ENCODE data around the gene RNU5B-1. TPM values are rescaled to one million over a fixed set of nuclear protein-coding genes. Genes with fewer than 3 reads are reported as not detected.

Gene RNU5B-1
- total RNA-seq: not detected

DNA sequence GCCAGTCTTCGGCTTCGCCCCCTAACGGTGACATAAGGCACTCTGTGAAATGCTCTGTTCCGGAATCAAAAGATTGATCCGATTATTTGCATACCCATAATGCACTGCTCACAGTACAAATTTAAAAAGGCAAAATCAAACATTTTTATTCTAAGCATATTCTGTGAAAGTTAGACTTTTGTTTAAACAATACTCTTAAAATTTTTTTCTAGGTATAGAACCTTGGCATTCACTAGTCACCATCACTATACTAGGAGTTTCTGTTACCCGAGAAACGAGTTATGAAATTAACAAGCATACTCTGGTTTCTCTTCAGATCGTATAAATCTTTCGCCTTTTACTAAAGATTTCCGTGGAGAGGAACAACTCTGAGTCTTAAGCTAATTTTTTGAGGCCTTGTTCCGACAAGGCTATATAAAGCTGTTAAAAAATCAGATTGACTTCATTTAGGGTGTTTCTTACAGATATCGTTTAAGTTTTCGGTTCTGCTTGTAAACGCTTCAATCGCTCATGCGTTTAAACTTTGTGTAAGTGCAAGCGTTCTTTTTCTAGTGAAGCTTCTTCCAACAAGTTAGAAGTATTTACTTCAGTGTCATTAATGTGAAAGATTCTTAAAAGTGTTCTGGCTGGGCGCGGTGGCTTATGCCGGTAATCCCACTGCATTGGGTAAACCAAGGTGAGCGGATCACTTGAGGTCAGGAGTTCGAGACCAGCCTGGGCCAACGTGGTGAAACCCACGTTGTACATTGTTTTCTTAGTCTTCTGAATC is at the start of gene RNU5B-1:
TSS of gene RNU5B-1 (plus strand) at position 297 of the 769 bp plus-strand sequence.
- H3K9me3 ChIP-seq: no peaks in the 10 kb centered on the region
- TF ChIP-seq, protein P1, sequence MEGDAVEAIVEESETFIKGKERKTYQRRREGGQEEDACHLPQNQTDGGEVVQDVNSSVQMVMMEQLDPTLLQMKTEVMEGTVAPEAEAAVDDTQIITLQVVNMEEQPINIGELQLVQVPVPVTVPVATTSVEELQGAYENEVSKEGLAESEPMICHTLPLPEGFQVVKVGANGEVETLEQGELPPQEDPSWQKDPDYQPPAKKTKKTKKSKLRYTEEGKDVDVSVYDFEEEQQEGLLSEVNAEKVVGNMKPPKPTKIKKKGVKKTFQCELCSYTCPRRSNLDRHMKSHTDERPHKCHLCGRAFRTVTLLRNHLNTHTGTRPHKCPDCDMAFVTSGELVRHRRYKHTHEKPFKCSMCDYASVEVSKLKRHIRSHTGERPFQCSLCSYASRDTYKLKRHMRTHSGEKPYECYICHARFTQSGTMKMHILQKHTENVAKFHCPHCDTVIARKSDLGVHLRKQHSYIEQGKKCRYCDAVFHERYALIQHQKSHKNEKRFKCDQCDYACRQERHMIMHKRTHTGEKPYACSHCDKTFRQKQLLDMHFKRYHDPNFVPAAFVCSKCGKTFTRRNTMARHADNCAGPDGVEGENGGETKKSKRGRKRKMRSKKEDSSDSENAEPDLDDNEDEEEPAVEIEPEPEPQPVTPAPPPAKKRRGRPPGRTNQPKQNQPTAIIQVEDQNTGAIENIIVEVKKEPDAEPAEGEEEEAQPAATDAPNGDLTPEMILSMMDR (IDR thresholded peaks at IDR 0.05): peak in 1 of 2 donors; percentile 89
- peak; percentile 61 to 91 (median 84) for TF ChIP-seq POLR2AphosphoS5 (IDR thresholded peaks at IDR 0.05)
- no peak for TF ChIP-seq EP300 (IDR thresholded peaks at IDR 0.05)
- peak; percentile 97 to 99 for TF ChIP-seq POLR2A (IDR thresholded peaks at IDR 0.05)
- peak; percentile 80 to 84 for DNase-seq (ENCODE audit: low spot score in 2 of 2)
- H3K36me3 ChIP-seq: no peaks in the 10 kb centered on the region
- WGBS: under 1% methylated on average over 24 of the region's 24 CpGs
- H3K27ac ChIP-seq: peak within 1 kb of the TSS; percentile 91
- no peaks in the 10 kb centered on the region for H3K27me3 ChIP-seq
- H3K4me3 ChIP-seq: peak within 1 kb of the TSS; percentile 49
- peaks cover 14% of the 10 kb centered on the region for H3K4me1 ChIP-seq

DNA sequence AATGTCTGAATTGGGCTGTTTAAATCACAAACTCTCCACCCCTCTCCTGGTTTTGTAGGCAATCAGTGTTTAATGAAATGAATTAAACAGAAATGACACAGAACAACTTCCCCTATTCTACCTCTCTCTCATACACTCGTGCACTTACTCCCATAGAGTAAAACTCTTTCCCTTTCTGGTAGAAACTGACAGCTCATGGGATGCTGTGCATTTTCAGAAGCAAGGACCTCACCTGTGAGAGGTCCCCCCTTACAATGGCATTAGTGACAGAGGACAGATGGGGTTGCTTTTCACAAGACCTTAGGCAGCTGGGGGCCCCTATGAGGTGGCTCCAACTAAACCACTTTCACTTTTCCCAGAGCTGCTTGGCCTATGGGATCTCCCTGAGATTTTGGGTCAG is 49.7 kb upstream of the RNU5B-1 start:
- H3K4me1 ChIP-seq: peaks cover 26% of the 10 kb centered on the region
- DNase-seq (ENCODE audit: low spot score in 2 of 2): no peak
- H3K36me3 ChIP-seq: peaks cover 30% of the 10 kb centered on the region
- no peaks in the 10 kb centered on the region for H3K9me3 ChIP-seq
- H3K4me3 ChIP-seq: no peak overlapping the region
- 83% methylated on average over 1 of the region's 1 CpG for WGBS
- H3K27me3 ChIP-seq: no peaks in the 10 kb centered on the region
- TF ChIP-seq EP300 (IDR thresholded peaks at IDR 0.05) (no peak), POLR2AphosphoS5 (IDR thresholded peaks at IDR 0.05) (no peak), POLR2A (IDR thresholded peaks at IDR 0.05) (no peak)
- TF ChIP-seq, protein P1 (IDR thresholded peaks at IDR 0.05): no peak
- H3K27ac ChIP-seq: no peak overlapping the region

DNA sequence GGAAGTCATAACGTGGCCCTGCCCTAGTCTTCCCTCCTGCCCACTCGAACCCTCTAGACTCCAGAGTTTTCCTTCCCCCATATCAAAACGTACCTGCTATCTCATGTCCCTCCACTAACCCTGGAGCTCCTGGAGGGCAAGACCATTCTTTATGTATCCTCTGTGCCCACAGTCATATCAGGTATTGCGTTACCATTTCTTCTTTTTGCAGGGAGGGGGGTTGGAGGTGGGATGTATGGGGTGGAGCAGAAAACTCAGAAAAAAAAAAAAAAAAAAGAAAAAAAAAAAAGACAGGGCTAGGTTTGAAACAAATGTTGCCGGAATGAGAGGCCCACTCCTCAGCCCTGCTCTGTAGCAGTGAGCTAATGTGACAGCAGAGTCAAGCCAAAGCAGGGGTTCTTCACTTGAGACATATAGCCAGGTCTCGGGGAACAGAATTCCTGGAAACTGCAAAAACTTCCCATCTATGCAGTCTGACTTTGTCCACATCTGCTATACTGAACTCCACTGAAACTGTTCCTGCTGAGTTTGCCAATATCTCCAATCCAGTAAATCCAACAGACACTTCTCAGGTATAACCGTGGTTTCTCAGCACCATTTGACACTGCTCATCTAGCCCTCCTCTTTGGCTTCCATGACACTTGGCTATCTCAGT is 48.9 kb upstream of the RNU5B-1 start:
- peaks cover 38% of the 10 kb centered on the region for H3K36me3 ChIP-seq
- H3K4me1 ChIP-seq: peaks cover 30% of the 10 kb centered on the region
- H3K27me3 ChIP-seq: no peaks in the 10 kb centered on the region
- WGBS: 89% methylated on average over 7 of the region's 7 CpGs
- no peak overlapping the region for H3K4me3 ChIP-seq
- no peak for TF ChIP-seq EP300 (IDR thresholded peaks at IDR 0.05)
- TF ChIP-seq, protein P1 (IDR thresholded peaks at IDR 0.05): no peak
- no peak for TF ChIP-seq POLR2A (IDR thresholded peaks at IDR 0.05)
- no peak for TF ChIP-seq POLR2AphosphoS5 (IDR thresholded peaks at IDR 0.05)
- no peak overlapping the region for H3K27ac ChIP-seq
- DNase-seq (ENCODE audit: low spot score in 2 of 2): no peak
- no peaks in the 10 kb centered on the region for H3K9me3 ChIP-seq

DNA sequence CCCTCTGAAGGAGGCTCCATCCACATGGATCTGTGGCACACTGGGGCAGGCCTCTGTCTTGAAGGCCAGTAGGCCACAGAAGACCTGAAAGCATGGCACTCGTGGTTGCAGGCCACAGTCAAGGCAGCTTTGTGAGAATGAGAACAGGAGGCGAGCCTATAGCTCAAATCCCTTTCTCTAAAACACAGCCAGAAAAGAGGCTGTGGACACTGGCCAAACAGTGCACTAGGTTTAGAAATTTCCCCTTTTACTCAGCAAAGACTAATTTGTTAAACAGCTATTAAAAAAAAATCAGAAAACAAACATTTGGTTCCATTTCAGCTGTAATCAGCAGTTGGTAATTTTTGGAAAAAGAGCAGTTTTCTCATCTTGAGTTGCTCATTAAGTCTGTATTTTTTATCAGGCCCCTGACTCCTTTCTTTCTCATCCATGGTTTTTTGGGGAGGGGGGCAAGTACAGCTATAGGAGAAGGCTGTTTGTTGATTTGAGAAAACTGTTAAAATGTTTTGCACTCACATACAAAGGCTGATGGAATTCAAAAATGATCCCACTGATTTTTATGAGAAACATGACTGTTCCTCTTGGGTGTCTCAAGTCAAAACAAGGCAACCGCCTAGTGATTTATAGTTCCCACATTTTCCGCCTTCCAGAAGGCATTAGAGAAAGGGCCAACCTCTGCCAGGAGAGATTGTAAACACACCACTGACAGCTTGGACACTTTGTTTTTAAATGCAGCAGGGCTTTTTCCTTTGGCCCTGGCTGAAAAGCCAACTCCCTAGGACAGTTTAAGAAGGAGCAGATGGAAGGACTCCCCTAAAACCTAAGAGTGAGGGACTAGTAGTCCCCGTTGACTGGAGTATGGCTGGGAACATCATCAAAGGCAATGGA is 45.9 kb upstream of the RNU5B-1 start:
- no peaks in the 10 kb centered on the region for H3K27me3 ChIP-seq
- TF ChIP-seq POLR2AphosphoS5 (IDR thresholded peaks at IDR 0.05) (peak in 1 of 3 donors; percentile 41), POLR2A (IDR thresholded peaks at IDR 0.05) (no peak)
- WGBS: 63% methylated on average over 5 of the region's 5 CpGs
- no peak for DNase-seq (ENCODE audit: low spot score in 2 of 2)
- no peak overlapping the region for H3K4me3 ChIP-seq
- H3K4me1 ChIP-seq: peaks cover 30% of the 10 kb centered on the region
- H3K27ac ChIP-seq: peak overlapping the region; percentile 88
- H3K9me3 ChIP-seq: no peaks in the 10 kb centered on the region
- peaks cover 54% of the 10 kb centered on the region for H3K36me3 ChIP-seq

DNA sequence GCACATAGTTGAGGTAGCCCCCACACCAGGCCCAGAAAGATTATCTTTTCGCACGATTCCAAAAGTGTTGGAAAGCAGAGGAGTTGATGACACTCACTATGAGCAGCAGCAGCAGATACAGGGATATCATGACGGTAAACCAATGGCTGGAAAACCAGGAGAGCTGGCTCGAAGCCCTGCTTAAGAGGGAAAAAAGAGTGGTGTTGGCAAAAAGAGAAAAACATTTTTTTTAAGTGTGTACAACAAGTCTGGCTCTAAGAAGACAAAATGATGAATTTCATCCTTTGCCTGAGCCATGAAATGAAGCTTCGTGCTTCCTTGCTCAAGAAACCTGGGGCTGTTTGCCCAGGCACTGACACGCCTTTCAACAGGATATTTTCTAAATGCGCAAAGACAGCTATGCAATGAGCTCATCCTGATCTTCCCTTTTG is 45.1 kb upstream of the RNU5B-1 start:
- Histone ChIP-seq H3K36me3 (peaks cover 61% of the 10 kb centered on the region), H3K4me1 (peaks cover 30% of the 10 kb centered on the region), H3K4me3 (no peak overlapping the region), H3K27me3 (no peaks in the 10 kb centered on the region), H3K9me3 (no peaks in the 10 kb centered on the region), H3K27ac (peak overlapping the region; percentile 88)
- WGBS: 68% methylated on average over 7 of the region's 7 CpGs
- no peak for TF ChIP-seq POLR2A (IDR thresholded peaks at IDR 0.05)
- TF ChIP-seq POLR2AphosphoS5 (IDR thresholded peaks at IDR 0.05): peak in 1 of 3 donors; percentile 13
- DNase-seq (ENCODE audit: low spot score in 2 of 2): peak in 1 of 2 donors; percentile 78
